GM08714 (cell line): ENCODE measurements around the gene MARK2.

Source experiments
- H3K4me3 ChIP-seq: fragments of 200-500 bp; sonication (Bioruptor generic); 2 replicates; pipeline ENCODE4 v1.5.1; 2014; ENCODE audit warnings: mild to moderate bottlenecking, low read length, inconsistent platforms
- ZNF274 ChIP-seq: IDR thresholded peaks from 2 replicates; pipeline ENCODE4 v1.6.1; 2012; ENCODE audit warnings: mild to moderate bottlenecking, low read depth, low read length

Gene MARK2

GRCh38 chr11:63893355-63893754 lies 54.4 kb downstream of the MARK2 start:
- no peak overlapping the region for H3K4me3 ChIP-seq
- TF ChIP-seq ZNF274: no peak

GRCh38 chr11:63896071-63896470 lies 57.2 kb downstream of the MARK2 start:
- TF ChIP-seq ZNF274: no peak
- no peak overlapping the region for H3K4me3 ChIP-seq

GRCh38 chr11:63897459-63898146 lies 58.7 kb downstream of the MARK2 start:
- H3K4me3 ChIP-seq: no peak overlapping the region
- TF ChIP-seq ZNF274: no peak

- H3K4me3 ChIP-seq: no peak overlapping the region
- TF ChIP-seq ZNF274: no peak
These were observed 62.8 kb downstream of the MARK2 start for GRCh38 chr11:63901660-63902059.

- no peak for TF ChIP-seq ZNF274
- no peak overlapping the region for H3K4me3 ChIP-seq
These were observed 65.0 kb downstream of the MARK2 start for GRCh38 chr11:63903884-63904283.

- H3K4me3 ChIP-seq: no peak overlapping the region
- no peak for TF ChIP-seq ZNF274
These were observed 65.8 kb downstream of the MARK2 start for GRCh38 chr11:63904743-63905142.

GRCh38 chr11:63905179-63905578 lies 66.3 kb downstream of the MARK2 start:
- TF ChIP-seq ZNF274: no peak
- no peak overlapping the region for H3K4me3 ChIP-seq

- TF ChIP-seq ZNF274: no peak
- H3K4me3 ChIP-seq: no peak overlapping the region
These were observed 67.2 kb downstream of the MARK2 start for GRCh38 chr11:63906087-63906486.

GRCh38 chr11:63906585-63906984 lies 67.7 kb downstream of the MARK2 start:
- H3K4me3 ChIP-seq: no peak overlapping the region
- no peak for TF ChIP-seq ZNF274

GRCh38 chr11:63907063-63907462 lies 68.2 kb downstream of the MARK2 start:
- no peak overlapping the region for H3K4me3 ChIP-seq
- no peak for TF ChIP-seq ZNF274

- no peak for TF ChIP-seq ZNF274
- H3K4me3 ChIP-seq: no peak overlapping the region
These were observed 69.1 kb downstream of the MARK2 start for GRCh38 chr11:63907808-63908530.

GRCh38 chr11:63908631-63909401 lies 69.9 kb downstream of the MARK2 start:
- no peak for TF ChIP-seq ZNF274
- no peak overlapping the region for H3K4me3 ChIP-seq

GRCh38 chr11:63909591-63910506 lies 70.9 kb downstream of the MARK2 start:
- no peak for TF ChIP-seq ZNF274
- no peak overlapping the region for H3K4me3 ChIP-seq

- TF ChIP-seq ZNF274: no peak
- H3K4me3 ChIP-seq: no peak overlapping the region
These were observed 71.8 kb downstream of the MARK2 start for GRCh38 chr11:63910675-63911074.
